GM23248 (cell line): ENCODE data around the gene ITGA11. TPM values are rescaled to one million over a fixed set of nuclear protein-coding genes. Genes with fewer than 3 reads are reported as not detected.
A peak's percentile ranks its signal among the peaks of the same experiment; 100 is the strongest.

Source experiments
- DNase-seq: peaks from one replicate; pipeline ENCODE4 v3.0.0-alpha.2; 2015
- H2AFZ ChIP-seq: fragments of 200-600 bp; sonication (generic); 2 replicates; pipeline ENCODE4 v1.6.1; 2016; ENCODE audit warnings: antibody characterized with exemption
- H3F3A ChIP-seq: fragments of 200-600 bp; sonication (generic); 2 replicates; pipeline ENCODE4 v1.6.1; 2016; ENCODE audit warnings: mild to moderate bottlenecking, antibody characterized with exemption, mixed run types; ENCODE audit not compliant: insufficient read depth
- H3K27ac ChIP-seq: fragments of 200-600 bp; sonication (generic); 2 replicates; pipeline ENCODE4 v1.5.1; 2016; ENCODE audit warnings: mild to moderate bottlenecking
- H3K27me3 ChIP-seq: fragments of 200-600 bp; sonication (generic); replicated peaks from 2 replicates; pipeline ENCODE4 v1.6.1; 2016; ENCODE audit warnings: mild to moderate bottlenecking; ENCODE audit not compliant: insufficient read depth
- H3K36me3 ChIP-seq: fragments of 200-600 bp; sonication (generic); 2 replicates; pipeline ENCODE4 v1.6.1; 2016; ENCODE audit warnings: low read depth, mild to moderate bottlenecking
- H3K4me1 ChIP-seq: fragments of 200-600 bp; sonication (generic); 2 replicates; pipeline ENCODE4 v1.6.1; 2016; ENCODE audit warnings: mild to moderate bottlenecking; ENCODE audit not compliant: insufficient read depth
- H3K4me2 ChIP-seq: fragments of 200-600 bp; sonication (generic); one replicate; pipeline ENCODE4 v1.6.1; 2016; ENCODE audit warnings: mild to moderate bottlenecking; ENCODE audit not compliant: unreplicated experiment
- H3K4me3 ChIP-seq: fragments of 200-600 bp; sonication (generic); 2 replicates; pipeline ENCODE4 v1.5.1; 2016; ENCODE audit warnings: mild to moderate bottlenecking
- H3K79me2 ChIP-seq: fragments of 200-600 bp; sonication (generic); 2 replicates; pipeline ENCODE4 v1.6.1; 2016; ENCODE audit warnings: mild to moderate bottlenecking; ENCODE audit not compliant: insufficient read depth
- H3K9ac ChIP-seq: fragments of 200-600 bp; sonication (generic); 2 replicates; pipeline ENCODE4 v1.6.1; 2016; ENCODE audit warnings: mild to moderate bottlenecking
- H3K9me2 ChIP-seq: fragments of 200-600 bp; sonication (generic); 2 replicates; pipeline ENCODE4 v1.6.1; 2016; ENCODE audit warnings: mixed run types, mild to moderate bottlenecking, moderate library complexity; ENCODE audit not compliant: insufficient read depth
- H3K9me3 ChIP-seq: fragments of 200-600 bp; sonication (generic); one replicate; pipeline ENCODE4 v1.6.1; 2017; ENCODE audit warnings: low read depth
- H4K20me1 ChIP-seq: fragments of 200-600 bp; sonication (generic); 2 replicates; pipeline ENCODE4 v1.6.0; 2016; ENCODE audit not compliant: insufficient read depth
- EZH2 ChIP-seq: fragments of 200-600 bp; sonication (generic); IDR thresholded peaks from 2 replicates; pipeline ENCODE4 v1.6.1; 2018; ENCODE audit warnings: antibody characterized with exemption, mild to moderate bottlenecking; ENCODE audit not compliant: insufficient read depth, poor library complexity, severe bottlenecking
- EZH2phosphoT487 ChIP-seq: fragments of 200-600 bp; sonication (generic); IDR thresholded peaks from 2 replicates; pipeline ENCODE4 v1.6.1; 2018; ENCODE audit warnings: antibody characterized with exemption, moderate library complexity, mild to moderate bottlenecking, low read depth; ENCODE audit not compliant: insufficient read depth
- WGBS, 2 experiments: methylation state at CpG; one replicate each; pipeline ENCODE4 v1.1.6; 2015 to 2017; ENCODE audit warnings: low lambda C conversion rate in 2 of 2, low coverage in 1 of 2; ENCODE audit errors: missing lambda C conversion rate in 2 of 2; 5-methylcytosine and 5-hydroxymethylcytosine counted together
- in situ Hi-C: fragments of 300-500 bp; cut with MboI; formaldehyde crosslinking; loops from 2 replicates; pipeline ENCODE4 v1.15.0; 2020
- polyA plus RNA-seq: library from polyadenylated mRNA; unstranded; fragments of >200 nt; fragmentation: Nextera tagmentation; extraction: Ambion mirVana; gene quantifications from 2 replicates; pipeline ENCODE4 v1.2.1, GENCODE V29; 2016
- total RNA-seq: library from RNA; depleted of rRNA; stranded (reverse); fragments of >200 nt; shearing (Covaris generic); gene quantifications from 2 replicates; pipeline ENCODE4 v1.2.3, GENCODE V29; 2014

Gene ITGA11
- total and polyA plus RNA-seq, 2 experiments from 2014 or later, result 312 to 352 TPM

DNA sequence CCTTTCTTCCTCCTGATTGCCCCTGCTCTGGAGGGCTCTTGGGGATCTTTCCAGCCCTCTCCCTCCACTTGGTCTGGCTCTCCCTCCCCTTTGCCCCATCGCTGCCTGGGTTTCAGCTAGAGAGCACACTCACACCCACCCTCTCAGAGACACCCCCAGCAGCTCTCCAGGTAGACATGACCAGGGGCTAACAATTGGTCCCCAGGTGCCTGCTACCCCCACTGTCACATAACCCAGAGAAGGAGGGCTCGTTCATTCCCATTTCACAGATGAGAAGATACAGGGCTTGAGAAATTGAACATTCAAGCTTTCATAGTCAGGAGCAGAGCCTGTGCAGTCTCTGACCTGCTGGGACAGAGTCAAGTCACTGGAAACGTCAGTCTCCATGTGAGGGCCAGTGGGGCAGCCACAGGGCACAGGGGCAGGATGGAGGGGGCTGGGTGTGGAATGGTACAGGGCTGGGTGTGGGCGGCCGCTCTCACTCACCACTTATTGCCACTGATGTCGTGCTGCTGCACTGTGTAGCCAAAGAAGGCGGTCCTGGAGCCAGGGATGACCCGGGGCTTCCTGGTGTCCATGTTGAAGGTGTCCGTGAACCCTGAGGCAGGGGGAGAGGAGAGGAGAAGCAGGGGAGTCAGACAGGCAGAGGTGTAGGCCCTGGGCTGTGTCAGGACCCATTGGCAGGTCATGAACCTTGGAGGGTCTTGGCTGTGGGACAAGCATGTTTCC, 29.4 kb downstream of the ITGA11 start:
- 87 to 90% methylated on average over 8 to 9 of the region's 9 CpGs for WGBS, 2 experiments
- H3K9me2 ChIP-seq, result no peaks in the 10 kb centered on the region
- peaks cover 4% of the 10 kb centered on the region; the same call in 1 of the 2 replicates for H3K4me1 ChIP-seq
- H3K27ac ChIP-seq, result no peak overlapping the region
- H3K4me2 ChIP-seq, result no peak overlapping the region
- TF ChIP-seq EZH2phosphoT487 (no peak), EZH2 (no peak)
- no peak overlapping the region for H3K9ac ChIP-seq
- peaks cover 78% of the 10 kb centered on the region for H3K79me2 ChIP-seq
- DNase-seq, result no peak
- peaks cover 26% of the 10 kb centered on the region for H3F3A ChIP-seq
- no peaks in the 10 kb centered on the region for H3K27me3 ChIP-seq
- H2AFZ ChIP-seq, result no peak overlapping the region
- H3K4me3 ChIP-seq, result no peak overlapping the region
- H3K36me3 ChIP-seq, result peaks cover 27% of the 10 kb centered on the region
- in situ Hi-C loops, result no loop called here
- peaks cover 11% of the 10 kb centered on the region for H4K20me1 ChIP-seq
- H3K9me3 ChIP-seq, result peaks cover 3% of the 10 kb centered on the region

DNA sequence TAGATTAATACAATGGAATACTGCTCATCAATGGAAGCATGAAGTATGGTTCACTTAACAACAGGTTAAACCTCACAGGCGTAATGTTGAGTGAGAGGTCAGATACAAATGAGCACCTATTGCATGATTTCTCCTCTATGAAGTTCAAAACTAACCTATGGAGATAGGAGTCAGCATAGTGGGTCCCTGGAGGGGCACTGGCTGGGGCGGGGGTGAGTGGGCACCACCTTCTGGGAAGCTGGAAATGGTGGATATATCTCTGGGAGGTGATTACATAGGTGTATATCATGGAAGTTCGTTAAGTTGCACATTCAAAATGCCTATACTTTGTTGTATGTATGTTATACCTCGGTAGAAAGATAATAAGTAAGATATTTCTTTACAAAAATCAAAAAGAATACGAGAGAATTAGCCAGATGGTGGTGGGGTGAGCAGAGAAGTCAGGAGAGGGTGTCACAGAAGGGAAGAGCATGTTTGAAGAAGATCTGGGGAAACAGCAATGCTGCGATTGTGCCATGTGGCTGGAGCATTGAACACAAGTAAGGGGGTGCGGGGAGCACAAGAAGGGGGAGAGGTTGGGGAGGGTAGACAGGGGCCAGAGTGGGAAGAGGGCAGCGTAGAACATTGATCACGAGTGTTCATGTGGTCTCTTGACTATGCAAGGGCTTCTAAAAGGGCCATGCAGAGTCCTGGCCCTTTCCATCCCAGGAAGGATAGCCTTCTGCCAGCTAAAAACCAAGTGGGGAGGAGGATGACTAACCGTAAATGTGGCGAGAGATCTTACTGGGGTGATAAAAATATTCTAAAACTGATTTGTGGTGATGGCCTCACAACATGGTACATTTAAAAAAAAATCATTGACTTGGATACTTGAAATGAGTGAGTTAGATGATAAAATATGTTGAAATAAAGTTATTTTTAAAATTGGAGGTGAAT, 30.2 kb downstream of the ITGA11 start:
- TF ChIP-seq EZH2phosphoT487, result no peak
- TF ChIP-seq EZH2, result no peak

GRCh38 chr15:68400066-68400456, 31.9 kb downstream of the ITGA11 start:
- peaks cover 27% of the 10 kb centered on the region for H3K36me3 ChIP-seq
- peaks cover 7% of the 10 kb centered on the region for H4K20me1 ChIP-seq
- WGBS, 2 experiments, result 100% methylated on average over 1 of the region's 1 CpG
- DNase-seq, result peak; percentile 23
- TF ChIP-seq EZH2phosphoT487 (no peak), EZH2 (no peak)
- no peaks in the 10 kb centered on the region for H3K27me3 ChIP-seq
- H3K9ac ChIP-seq, result no peak overlapping the region
- no peak overlapping the region for H3K4me3 ChIP-seq
- no peak overlapping the region for H2AFZ ChIP-seq
- H3K9me3 ChIP-seq, result peaks cover 3% of the 10 kb centered on the region
- H3K27ac ChIP-seq, result peak overlapping the region; percentile 14
- H3K4me2 ChIP-seq, result no peak overlapping the region
- peaks cover 66% of the 10 kb centered on the region for H3K79me2 ChIP-seq
- peaks cover 4% of the 10 kb centered on the region; the same call in 1 of the 2 replicates for H3K4me1 ChIP-seq
- in situ Hi-C loops, result no loop called here
- H3K9me2 ChIP-seq, result no peaks in the 10 kb centered on the region
- peaks cover 35% of the 10 kb centered on the region for H3F3A ChIP-seq

More for the DNA sequence above, 30.2 kb downstream of the ITGA11 start:
- in situ Hi-C loops, result no loop called here
- Histone ChIP-seq H3K27me3 (no peaks in the 10 kb centered on the region), H2AFZ (no peak overlapping the region), H3K27ac (no peak overlapping the region), H3K4me3 (no peak overlapping the region), H3K4me2 (no peak overlapping the region), H3K79me2 (peaks cover 69% of the 10 kb centered on the region), H3K9ac (no peak overlapping the region), H3K9me3 (peaks cover 3% of the 10 kb centered on the region), H3K4me1 (peaks cover 4% of the 10 kb centered on the region; the same call in 1 of the 2 replicates), H3F3A (peaks cover 26% of the 10 kb centered on the region), H3K36me3 (peaks cover 27% of the 10 kb centered on the region), H3K9me2 (no peaks in the 10 kb centered on the region), H4K20me1 (peaks cover 11% of the 10 kb centered on the region)
- DNase-seq, result no peak
- WGBS, 2 experiments, result 74 to 76% methylated on average over 8 to 10 of the region's 11 CpGs
